CD4-positive, alpha-beta T cell treated with Interleukin-17A for 1 hour (primary cell): ENCODE measurements around the gene MSANTD7.

ENCODE experiments used
- DNase-seq: peaks from one replicate; pipeline ENCODE4 v3.0.0-alpha.2; 2020

MSANTD7 gene

GRCh38 chr10:14884082-14884481, 46.0 kb downstream of the MSANTD7 start:
- DNase-seq = no peak
